22Rv1 (cell line): Measurements from ENCODE around the gene TMEM167A.
"Not testable (repeated sequence)": the region's sequence is repeated elsewhere in the genome, so short reads cannot be mapped to it uniquely, and the experiment has no call there.

ENCODE experiments used
- H3K27ac ChIP-seq: fragments of 450-650 bp; 2 replicates; pipeline ENCODE4 v1.5.1; 2017
- CTCF ChIP-seq: fragments of 450-650 bp; IDR thresholded peaks from 2 replicates; pipeline ENCODE4 v1.5.1; 2017; ENCODE audit warnings: mild to moderate bottlenecking
- ZFX ChIP-seq: fragments of 450-650 bp; IDR thresholded peaks from 2 replicates; pipeline ENCODE4 v1.6.1; 2017; ENCODE audit warnings: antibody characterized with exemption, borderline replicate concordance

Gene TMEM167A

GRCh38 chr5:83069096-83069799 is 7.9 kb downstream of the TMEM167A start:
- TF ChIP-seq CTCF = no peak
- no peak for TF ChIP-seq ZFX
- no peak overlapping the region for H3K27ac ChIP-seq

GRCh38 chr5:83067377-83067776 is 9.8 kb downstream of the TMEM167A start:
- not testable (repeated sequence) for H3K27ac ChIP-seq

DNA sequence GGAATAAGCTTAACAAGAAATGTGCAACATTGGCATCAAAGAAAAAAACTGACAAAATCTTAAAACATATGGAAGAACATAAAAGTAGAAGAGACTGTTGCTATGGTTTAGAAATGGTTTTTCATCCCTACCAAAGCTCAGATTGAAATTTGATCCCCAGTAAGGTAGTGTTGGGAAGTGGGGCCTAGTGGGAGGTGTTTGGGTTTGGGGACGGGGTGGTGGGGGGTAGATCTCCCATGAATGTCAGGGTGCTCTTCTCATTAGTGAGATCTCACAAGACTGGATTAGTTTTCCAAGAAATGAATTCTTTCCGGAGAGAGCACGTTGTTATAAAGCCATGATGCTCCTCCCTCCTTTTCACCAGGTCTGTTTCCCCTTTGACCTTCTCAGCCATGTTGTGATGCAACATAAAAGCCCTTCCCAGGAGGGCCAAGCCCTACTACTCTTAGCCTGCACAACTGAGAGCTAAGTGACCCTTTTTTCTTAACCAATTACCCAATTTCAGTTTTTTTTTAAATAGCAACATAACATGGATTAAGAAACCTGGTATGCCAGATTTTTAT is 10.6 kb downstream of the TMEM167A start:
- H3K27ac ChIP-seq = no peak overlapping the region
- no peak for TF ChIP-seq ZFX
- TF ChIP-seq CTCF = no peak

- H3K27ac ChIP-seq = no peak overlapping the region
- no peak for TF ChIP-seq ZFX
- TF ChIP-seq CTCF = no peak
Observed at GRCh38 chr5:83059341-83059740, 17.9 kb downstream of the TMEM167A start.

DNA sequence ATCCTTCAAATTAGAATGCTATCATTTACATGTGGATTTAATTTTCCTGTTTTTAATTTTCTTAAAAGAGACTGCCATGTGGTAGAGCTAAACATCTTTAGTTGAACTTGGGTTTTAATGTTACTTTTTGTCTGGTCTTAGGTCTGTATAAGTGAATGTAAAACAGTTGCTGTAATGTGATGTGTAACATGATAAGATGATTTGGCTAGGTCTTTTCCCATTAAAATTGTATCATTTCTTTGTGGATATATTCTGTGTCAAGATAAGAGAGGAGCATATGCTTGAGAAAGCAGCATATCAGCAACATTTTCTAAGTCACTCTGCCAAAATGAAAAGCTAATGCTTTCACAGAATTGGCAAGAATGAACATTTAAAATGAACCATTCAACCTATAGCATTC is 18.5 kb downstream of the TMEM167A start:
- no peak for TF ChIP-seq ZFX
- TF ChIP-seq CTCF = no peak

DNA sequence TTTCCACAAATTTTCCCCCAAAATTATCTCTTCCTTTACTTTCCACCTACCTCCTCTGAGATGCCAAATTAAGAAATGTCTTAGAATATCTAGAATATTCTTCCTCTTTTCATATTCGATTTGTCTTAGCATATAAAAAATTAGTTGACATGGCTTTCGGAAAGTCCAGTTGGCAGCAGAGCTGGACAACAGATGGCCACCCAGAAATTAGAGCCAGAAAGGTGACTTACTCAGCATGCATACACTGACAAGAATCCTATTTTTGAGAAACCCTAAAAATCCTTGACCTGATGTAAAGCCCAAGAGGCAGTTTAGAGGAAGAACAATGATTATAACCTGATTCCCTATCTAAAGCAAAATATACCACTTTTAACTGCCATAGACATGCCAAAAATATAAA is 22.0 kb downstream of the TMEM167A start:
- no peak for TF ChIP-seq ZFX
- H3K27ac ChIP-seq = no peak overlapping the region

More for the DNA sequence above, 18.5 kb downstream of the TMEM167A start:
- no peak overlapping the region for H3K27ac ChIP-seq

- no peak overlapping the region for H3K27ac ChIP-seq
- TF ChIP-seq ZFX (no peak), CTCF (no peak)
Observed at GRCh38 chr5:83050723-83051340, 26.4 kb downstream of the TMEM167A start.

DNA sequence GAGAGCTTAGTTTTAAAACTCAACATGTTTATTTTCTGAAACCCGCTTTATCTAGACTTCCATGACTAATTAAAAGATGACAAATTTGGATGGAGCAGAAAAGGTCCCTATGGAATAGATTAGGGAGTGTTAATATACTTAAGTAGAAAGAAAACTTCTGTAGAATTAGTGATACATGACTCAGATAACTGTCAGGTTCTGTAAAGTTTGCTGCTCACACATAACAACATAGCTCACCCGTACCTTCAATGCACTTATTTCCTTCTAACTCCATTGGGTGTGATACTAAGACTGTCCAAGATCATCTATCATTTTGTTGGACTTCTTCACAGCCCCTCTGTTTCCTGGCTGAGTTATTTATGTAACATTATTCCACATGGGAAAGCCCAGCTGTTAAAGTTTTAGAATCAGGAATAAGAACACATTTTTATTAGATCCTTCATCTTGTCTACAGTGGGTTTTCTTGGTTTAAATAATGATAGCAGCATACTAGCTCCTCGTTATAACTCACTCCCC is 27.8 kb downstream of the TMEM167A start:
- H3K27ac ChIP-seq = no peak overlapping the region
- no peak for TF ChIP-seq ZFX
- TF ChIP-seq CTCF = no peak
